Testis (tissue), 5 donors: ENCODE data around the gene PCDHGA7. TPM values are rescaled to one million over a fixed set of nuclear protein-coding genes. Genes with fewer than 3 reads are reported as not detected.
"Not testable (repeated sequence)": the region's sequence is repeated elsewhere in the genome, so short reads cannot be mapped to it uniquely, and the experiment has no call there.

Experiments
- DNase-seq: peaks from one replicate; pipeline ENCODE4 v3.0.0-alpha.2; 2019
- H3K27ac ChIP-seq, 2 donors: fragments of 200-600 bp; sonication (generic); one replicate each; pipeline ENCODE4 v1.5.1; 2019
- H3K27me3 ChIP-seq: fragments of 200-600 bp; sonication (generic); one replicate; pipeline ENCODE4 v1.5.1; 2019
- H3K36me3 ChIP-seq: fragments of 200-600 bp; sonication (generic); one replicate; pipeline ENCODE4 v1.5.1; 2017; ENCODE audit warnings: low read depth; ENCODE audit errors: missing control alignments
- H3K4me1 ChIP-seq: fragments of 200-600 bp; sonication (generic); one replicate; pipeline ENCODE4 v1.5.1; 2019
- H3K4me3 ChIP-seq, 2 donors: fragments of 200-600 bp; sonication (generic); one replicate each; pipeline ENCODE4 v1.5.1; 2017 to 2019
- H3K9me3 ChIP-seq: fragments of 200-600 bp; sonication (generic); one replicate; pipeline ENCODE4 v1.5.1; 2017
- CTCF ChIP-seq, 3 experiments: fragments of 450-650 bp in 2 of 3; fragments of 200-600 bp in 1 of 3; sonication (generic) in 1 of 3; IDR thresholded peaks; one replicate each; pipeline ENCODE4 v1.5.1; 2016 to 2019; ENCODE audit warnings: antibody characterized with exemption in 3 of 3, mild to moderate bottlenecking in 2 of 3, moderate library complexity in 1 of 3
- POLR2A ChIP-seq: fragments of 450-650 bp; IDR thresholded peaks from one replicate; pipeline ENCODE4 v1.6.1; 2017; ENCODE audit warnings: antibody characterized with exemption, mild to moderate bottlenecking, moderate library complexity
- WGBS, 2 donors: methylation state at CpG; one replicate each; pipeline ENCODE4 v1.1.5; 2018; 5-methylcytosine and 5-hydroxymethylcytosine counted together
- intact Hi-C: fragments of 100-400 bp; cut with DNase I; formaldehyde crosslinking; loops from one replicate; pipeline ENCODE4 v1.15.1; 2023; ENCODE audit warnings: low total_unique reads
- long read RNA-seq, 2 donors: transcript quantifications; one replicate each; lab custom pipeline, GENCODE V29; 2026
- polyA plus RNA-seq: library from polyadenylated mRNA; stranded (reverse); fragments of 350-450 nt; fragmentation: Illumina TruSeq; extraction: RNeasy Lipid Tissue Mini Kit (QIAGEN cat#74804); gene quantifications from one replicate; pipeline ENCODE4 v1.2.3, GENCODE V29; 2014; ENCODE audit warnings: low read depth, low replicate concordance; ENCODE audit not compliant: insufficient read depth
- total RNA-seq, 2 donors: library from RNA; depleted of rRNA; stranded (reverse); fragments of >200 nt; gene quantifications; one replicate each; pipeline ENCODE4 v1.2.3, GENCODE V29; 2016

Gene PCDHGA7
- total RNA-seq = 10 to 100 TPM; 11.1 to 12.7 TPM
- 1.6 TPM for polyA plus RNA-seq
- long read RNA-seq, donor 1, transcript PCDHGA7-202 (1 exons, 3,262 nt) = major isoform, 7 of 7 reads
- long read RNA-seq, donor 1, partial matches to known transcripts = 0 of 7 reads
- long read RNA-seq, donor 1, other reads (novel, unspliced or antisense) = 0 of 7 reads
- long read RNA-seq, donor 2, full-length matches to known transcripts = 1 of 1 reads
- long read RNA-seq, donor 2, partial matches to known transcripts = 0 of 1 reads
- long read RNA-seq, donor 2, other reads (novel, unspliced or antisense) = 0 of 1 reads

GRCh38 chr5:141382469-141383294 lies at the start of gene PCDHGA7:
Gene PCDHGA7, plus strand, starts transcription at chr5:141382742. Its CDS starts 158 bp downstream, at chr5:141382900.
- Histone ChIP-seq H3K27me3 (no peaks in the 10 kb centered on the region), H3K27ac (no peak within 1 kb of the TSS), H3K36me3 (no peaks in the 10 kb centered on the region), H3K4me1 (no peaks in the 10 kb centered on the region), H3K9me3 (no peaks in the 10 kb centered on the region), H3K4me3 (peak within 1 kb of the TSS; percentile 16 to 48)
- DNase-seq = no peak
- intact Hi-C loops = no loop called here
- 9% methylated on average over 22 to 37 of the region's 37 CpGs for WGBS, 2 donors
- TF ChIP-seq CTCF (IDR thresholded peaks at IDR 0.05) (peak in 1 of 3 experiments; percentile 19), POLR2A (no peak)

- peak; percentile 80 for DNase-seq
- Histone ChIP-seq H3K4me1 (no peaks in the 10 kb centered on the region), H3K36me3 (no peaks in the 10 kb centered on the region), H3K27ac (peak within 1 kb of the TSS in 1 of 2 donors; percentile 14), H3K27me3 (no peaks in the 10 kb centered on the region), H3K4me3 (peak within 1 kb of the TSS in 1 of 2 donors; percentile 46), H3K9me3 (no peaks in the 10 kb centered on the region)
- TF ChIP-seq POLR2A = no peak
- TF ChIP-seq CTCF (IDR thresholded peaks at IDR 0.05) = peak; percentile 58 to 62 (median 59)
- WGBS, 2 donors = 7 to 9% methylated on average over 26 to 27 of the region's 27 CpGs
- intact Hi-C loops = no loop called here
Measured at GRCh38 chr5:141338538-141339306, 43.8 kb upstream of the PCDHGA7 start, which contains the start of gene PCDHGA2. Gene PCDHGA2, plus strand, starts transcription at chr5:141338760.

GRCh38 chr5:141340781-141341354 lies 41.7 kb upstream of the PCDHGA7 start:
- H3K27me3 ChIP-seq, intact Hi-C loops, H3K4me3 ChIP-seq, H3K9me3 ChIP-seq, DNase-seq, H3K27ac ChIP-seq, H3K36me3 ChIP-seq, H3K4me1 ChIP-seq: not testable (repeated sequence)
- 38 to 43% methylated on average over 11 to 27 of the region's 45 CpGs for WGBS, 2 donors

GRCh38 chr5:141342773-141343172 lies 39.8 kb upstream of the PCDHGA7 start:
- TF ChIP-seq CTCF (IDR thresholded peaks at IDR 0.05) = no peak
- 18 to 19% methylated on average over 1 of the region's 1 CpG for whole genome bisulfite sequencing, 2 donors
- Histone ChIP-seq H3K27ac (no peak overlapping the region), H3K4me1 (no peaks in the 10 kb centered on the region), H3K9me3 (no peaks in the 10 kb centered on the region), H3K4me3 (no peak overlapping the region), H3K27me3 (no peaks in the 10 kb centered on the region), H3K36me3 (no peaks in the 10 kb centered on the region)
- intact Hi-C loops = no loop called here
- no peak for DNase-seq
